ENCODE data around the gene USPL1.

Gene USPL1

DNA sequence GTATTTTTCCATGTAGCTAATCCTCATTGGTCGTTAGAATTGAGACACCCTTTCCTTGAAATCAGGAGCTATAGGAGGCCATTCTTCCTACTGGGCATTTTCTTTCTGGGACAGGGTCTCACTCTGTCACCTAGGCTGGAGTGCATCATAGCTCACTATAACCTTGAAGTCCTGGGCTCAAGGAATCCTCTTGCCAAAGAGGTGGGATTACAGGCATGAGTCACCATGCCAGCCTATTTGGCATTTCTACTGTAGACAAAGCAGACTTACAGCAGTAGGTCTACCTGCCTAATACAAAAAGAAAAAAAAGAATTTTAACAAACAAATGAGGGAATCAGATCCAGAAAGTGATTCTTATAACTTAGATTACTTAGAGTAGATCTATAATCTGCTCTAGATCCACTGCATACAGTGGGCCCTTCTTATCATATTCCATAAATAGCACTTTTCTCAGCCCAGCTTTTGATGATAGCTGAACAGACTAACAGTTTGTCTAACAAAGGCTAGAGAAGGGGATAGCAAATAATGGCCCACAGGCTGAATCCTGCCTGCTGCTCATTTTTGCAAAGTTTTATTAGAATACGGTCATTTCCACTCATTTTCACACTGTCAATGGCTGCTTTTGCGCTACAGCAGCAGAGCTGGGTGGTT is 36.7 kb upstream of the USPL1 start:
- no peak for DNase-seq (ENCODE audit: extremely low read depth, low read depth)
- no peak overlapping the region for H3K4me3 ChIP-seq (replicated peaks; ENCODE audit: low read depth, low read length)
- TF ChIP-seq, protein P1, sequence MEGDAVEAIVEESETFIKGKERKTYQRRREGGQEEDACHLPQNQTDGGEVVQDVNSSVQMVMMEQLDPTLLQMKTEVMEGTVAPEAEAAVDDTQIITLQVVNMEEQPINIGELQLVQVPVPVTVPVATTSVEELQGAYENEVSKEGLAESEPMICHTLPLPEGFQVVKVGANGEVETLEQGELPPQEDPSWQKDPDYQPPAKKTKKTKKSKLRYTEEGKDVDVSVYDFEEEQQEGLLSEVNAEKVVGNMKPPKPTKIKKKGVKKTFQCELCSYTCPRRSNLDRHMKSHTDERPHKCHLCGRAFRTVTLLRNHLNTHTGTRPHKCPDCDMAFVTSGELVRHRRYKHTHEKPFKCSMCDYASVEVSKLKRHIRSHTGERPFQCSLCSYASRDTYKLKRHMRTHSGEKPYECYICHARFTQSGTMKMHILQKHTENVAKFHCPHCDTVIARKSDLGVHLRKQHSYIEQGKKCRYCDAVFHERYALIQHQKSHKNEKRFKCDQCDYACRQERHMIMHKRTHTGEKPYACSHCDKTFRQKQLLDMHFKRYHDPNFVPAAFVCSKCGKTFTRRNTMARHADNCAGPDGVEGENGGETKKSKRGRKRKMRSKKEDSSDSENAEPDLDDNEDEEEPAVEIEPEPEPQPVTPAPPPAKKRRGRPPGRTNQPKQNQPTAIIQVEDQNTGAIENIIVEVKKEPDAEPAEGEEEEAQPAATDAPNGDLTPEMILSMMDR (IDR thresholded peaks at IDR 0.05; ENCODE audit: low read depth, low read length, missing control alignments) = no peak

DNA sequence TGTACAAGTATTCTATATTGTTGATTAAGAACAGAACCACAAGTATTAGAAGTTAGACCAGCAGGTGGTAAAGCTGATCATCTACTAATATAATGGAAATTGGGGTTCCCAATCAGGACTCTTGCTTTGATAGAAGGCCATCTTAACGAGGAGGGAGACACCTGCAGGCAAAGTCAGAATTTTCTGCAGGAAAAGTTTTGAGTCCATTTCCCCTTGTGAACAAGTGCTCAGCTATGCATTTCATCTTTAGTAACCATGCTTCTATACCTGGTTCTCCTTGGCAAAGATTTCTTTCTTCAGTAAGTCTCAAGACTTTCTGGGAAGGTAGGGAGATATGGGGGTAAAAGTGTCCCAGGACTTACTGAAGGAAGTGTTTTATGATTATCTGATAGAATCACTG is 36.1 kb upstream of the USPL1 start:
- TF ChIP-seq, protein P1 (IDR thresholded peaks at IDR 0.05; ENCODE audit: low read depth, low read length, missing control alignments) = peak; percentile 26
- no peak for DNase-seq (ENCODE audit: extremely low read depth, low read depth)
- H3K4me3 ChIP-seq (replicated peaks; ENCODE audit: low read depth, low read length) = no peak overlapping the region

GRCh38 chr13:30584051-30584731 is 33.5 kb upstream of the USPL1 start:
- no peak for DNase-seq (ENCODE audit: extremely low read depth, low read depth)
- H3K4me3 ChIP-seq (replicated peaks; ENCODE audit: low read depth, low read length) = no peak overlapping the region
- TF ChIP-seq, protein P1 (IDR thresholded peaks at IDR 0.05; ENCODE audit: low read depth, low read length, missing control alignments) = no peak

- no peak for DNase-seq (ENCODE audit: extremely low read depth, low read depth)
- H3K4me3 ChIP-seq (replicated peaks; ENCODE audit: low read depth, low read length) = no peak overlapping the region
- TF ChIP-seq, protein P1 (IDR thresholded peaks at IDR 0.05; ENCODE audit: low read depth, low read length, missing control alignments) = no peak
Measured at GRCh38 chr13:30585748-30586262, 31.9 kb upstream of the USPL1 start.

- no peak overlapping the region for H3K4me3 ChIP-seq (replicated peaks; ENCODE audit: low read depth, low read length)
- DNase-seq (ENCODE audit: extremely low read depth, low read depth) = no peak
- TF ChIP-seq, protein P1 (IDR thresholded peaks at IDR 0.05; ENCODE audit: low read depth, low read length, missing control alignments) = no peak
Measured at GRCh38 chr13:30587231-30587630, 30.5 kb upstream of the USPL1 start.

GRCh38 chr13:30587739-30588138 is 30.0 kb upstream of the USPL1 start:
- TF ChIP-seq, protein P1 (IDR thresholded peaks at IDR 0.05; ENCODE audit: low read depth, low read length, missing control alignments) = no peak
- no peak for DNase-seq (ENCODE audit: extremely low read depth, low read depth)
- H3K4me3 ChIP-seq (replicated peaks; ENCODE audit: low read depth, low read length) = no peak overlapping the region

Data from HFF-Myc (cell line).